ENCODE results near the gene SPRY1.
A peak's percentile ranks its signal among the peaks of the same experiment; 100 is the strongest.

SPRY1 gene

GRCh38 chr4:123435246-123436113, 38.9 kb downstream of the SPRY1 start:
- no peak for TF ChIP-seq CTCF (IDR thresholded peaks at IDR 0.05; ENCODE audit: low read length, missing control alignments)
- no peak overlapping the region for H3K4me3 ChIP-seq (replicated peaks; ENCODE audit: low read depth, low read length)
- DNase-seq (ENCODE audit: low read depth), result no peak

GRCh38 chr4:123438031-123438430, 41.4 kb downstream of the SPRY1 start:
- no peak overlapping the region for H3K4me3 ChIP-seq (replicated peaks; ENCODE audit: low read depth, low read length)
- DNase-seq (ENCODE audit: low read depth), result peak; percentile 70
- no peak for TF ChIP-seq CTCF (IDR thresholded peaks at IDR 0.05; ENCODE audit: low read length, missing control alignments)

DNA sequence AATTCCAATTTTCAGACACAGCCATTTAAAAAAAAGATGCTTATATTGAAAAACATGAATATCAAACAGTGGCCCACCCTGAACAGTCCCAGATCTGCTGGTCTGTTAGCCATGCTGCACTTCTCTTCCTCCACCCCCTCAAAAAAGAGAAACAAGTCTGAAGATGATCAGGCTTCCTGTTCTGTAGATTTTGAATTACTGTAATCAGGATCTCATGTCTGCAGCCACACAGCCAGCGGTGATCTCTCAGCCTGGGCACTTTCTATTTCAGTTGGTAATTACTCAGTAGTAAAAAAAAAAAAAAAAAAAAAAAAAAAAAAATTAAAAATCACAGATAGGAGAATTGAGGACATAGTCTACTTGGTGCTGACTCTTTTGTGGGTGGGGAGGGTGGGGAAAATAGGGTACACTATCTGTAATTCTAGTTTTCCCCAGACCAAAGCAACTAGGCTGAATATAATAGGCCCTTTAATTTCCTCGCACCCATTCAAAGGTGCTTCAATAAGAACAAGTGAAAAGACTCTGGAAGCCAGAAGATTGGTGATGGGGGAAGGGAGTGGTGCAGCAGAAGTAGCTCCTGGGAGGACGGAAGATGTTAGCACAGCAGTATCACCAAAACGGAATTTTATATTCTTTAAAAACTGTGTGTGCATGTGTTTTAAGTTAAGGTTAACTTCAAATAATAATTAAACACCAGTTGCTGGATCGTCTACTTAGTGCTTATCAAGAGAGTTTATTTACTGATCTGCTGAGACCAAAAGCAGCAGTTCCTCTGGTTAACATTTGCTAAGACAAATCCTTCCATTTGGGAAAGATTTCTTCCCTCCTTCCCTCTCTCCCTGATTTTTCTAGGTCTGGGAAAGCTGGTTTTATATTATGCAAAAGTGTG, 47.0 kb downstream of the SPRY1 start:
- DNase-seq (ENCODE audit: low read depth), result no peak
- H3K4me3 ChIP-seq (replicated peaks; ENCODE audit: low read depth, low read length), result no peak overlapping the region
- TF ChIP-seq CTCF (IDR thresholded peaks at IDR 0.05; ENCODE audit: low read length, missing control alignments), result no peak

DNA sequence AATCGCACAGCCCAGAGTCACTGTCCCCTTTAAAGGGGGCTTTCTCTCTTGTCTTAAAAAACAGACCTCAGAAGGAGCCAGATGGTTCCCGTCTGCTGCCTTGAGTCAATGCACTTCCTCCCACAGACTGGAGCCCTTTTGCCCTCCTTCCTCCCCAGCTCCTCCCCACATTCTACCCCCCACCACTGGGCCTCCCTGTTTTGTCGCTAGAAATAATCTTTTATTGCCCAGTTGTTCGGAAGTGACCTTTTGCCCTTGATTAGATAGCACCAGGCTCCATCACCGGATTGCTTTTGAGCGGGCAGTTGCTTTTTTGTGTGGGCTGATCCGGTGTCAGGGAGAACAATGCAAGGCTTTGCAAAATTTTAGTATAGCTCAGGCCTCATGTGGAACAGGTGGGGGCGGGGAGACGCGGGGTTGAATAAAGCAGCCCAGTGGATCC, 47.7 kb downstream of the SPRY1 start:
- H3K4me3 ChIP-seq (replicated peaks; ENCODE audit: low read depth, low read length), result no peak overlapping the region
- DNase-seq (ENCODE audit: low read depth), result peak; percentile 94
- TF ChIP-seq CTCF (IDR thresholded peaks at IDR 0.05; ENCODE audit: low read length, missing control alignments), result no peak

- no peak for TF ChIP-seq CTCF (IDR thresholded peaks at IDR 0.05; ENCODE audit: low read length, missing control alignments)
- no peak for DNase-seq (ENCODE audit: low read depth)
Observed at GRCh38 chr4:123446865-123447474, 50.4 kb downstream of the SPRY1 start.

DNA sequence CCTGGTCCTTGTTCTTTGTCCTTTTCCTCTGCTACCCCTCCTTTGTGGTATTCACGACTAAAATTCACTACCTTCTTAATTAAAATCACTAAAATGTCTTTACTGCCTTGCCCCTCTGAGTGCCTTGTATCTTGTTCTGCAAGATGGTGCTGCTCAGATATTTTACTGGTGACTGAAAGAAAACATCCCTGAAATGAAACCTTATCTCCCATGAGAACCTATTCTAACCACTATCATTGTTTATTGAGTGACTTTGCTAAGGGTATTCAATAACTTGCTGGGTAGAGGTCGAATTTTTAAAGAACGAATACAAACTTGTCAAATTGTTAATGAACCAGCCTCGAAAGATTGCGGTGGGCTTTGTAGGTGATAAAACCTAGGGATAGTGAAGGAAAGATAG, 52.8 kb downstream of the SPRY1 start:
- no peak overlapping the region for H3K4me3 ChIP-seq (replicated peaks; ENCODE audit: low read depth, low read length)
- DNase-seq (ENCODE audit: low read depth), result no peak
- no peak for TF ChIP-seq CTCF (IDR thresholded peaks at IDR 0.05; ENCODE audit: low read length, missing control alignments)

More at GRCh38 chr4:123446865-123447474, 50.4 kb downstream of the SPRY1 start:
- H3K4me3 ChIP-seq (replicated peaks; ENCODE audit: low read depth, low read length), result no peak overlapping the region

Measured in fibroblast of pulmonary artery (primary cell).